SK-N-SH (cell line): ENCODE measurements around the gene PIAS4. TPM values are rescaled to one million over a fixed set of nuclear protein-coding genes. Genes with fewer than 3 reads are reported as not detected.
A peak's percentile ranks its signal among the peaks of the same experiment; 100 is the strongest.

Source experiments
- CTCF ChIA-PET: fragments of 300-600, 350-600 bp; formaldehyde crosslinking; extraction: SDS; loops from one replicate; lab custom pipeline; 2021; lab: Yijun Ruan, JAX
- POLR2A ChIA-PET: fragments of 350-600 bp; sonication (Branson Sonifier 250); formaldehyde crosslinking; extraction: SDS; loops from one replicate; lab custom pipeline; 2020; ENCODE audit warnings: antibody characterized with exemption, inconsistent platforms; lab: Yijun Ruan, JAX
- DNase-seq: peaks from one replicate; pipeline ENCODE4 v3.0.0; 2012
- H2AFZ ChIP-seq: fragments of 200-600 bp; sonication (generic); 2 replicates; pipeline ENCODE4 v1.8.1; 2016; ENCODE audit warnings: antibody characterized with exemption, mild to moderate bottlenecking, low read depth
- H3F3A ChIP-seq: fragments of 200-600 bp; sonication (generic); replicated peaks from 2 replicates; pipeline ENCODE3; 2016; ENCODE audit warnings: antibody characterized with exemption, mild to moderate bottlenecking; ENCODE audit not compliant: insufficient read depth
- H3K27ac ChIP-seq, 2 experiments: fragments of 200-500 bp in 1 of 2; fragments of 200-600 bp in 1 of 2; sonication (Bioruptor generic) in 1 of 2; sonication (generic), shearing (Covaris generic) in 1 of 2; 2 replicates each; pipeline versions ENCODE4 v1.5.1 to v1.6.1; 2014 to 2016; ENCODE audit warnings: low read depth in 2 of 2, inconsistent platforms in 1 of 2, low read length in 1 of 2, mild to moderate bottlenecking in 1 of 2, mixed read lengths in 1 of 2
- H3K27me3 ChIP-seq: fragments of 200-600 bp; sonication (generic), shearing (Covaris generic); 2 replicates; pipeline ENCODE4 v1.6.1; 2016; ENCODE audit warnings: mixed run types; ENCODE audit not compliant: insufficient read depth
- H3K36me3 ChIP-seq, 2 experiments: fragments of 200-500 bp in 1 of 2; fragments of 200-600 bp in 1 of 2; sonication (Bioruptor generic) in 1 of 2; sonication (generic) in 1 of 2; replicated peaks in 1 of 2; 2 replicates each; pipeline versions ENCODE3 to v1.5.1; 2014 to 2016; ENCODE audit warnings: low read length in 1 of 2, mild to moderate bottlenecking in 1 of 2; ENCODE audit not compliant: insufficient read depth in 2 of 2, control insufficient read depth in 1 of 2
- H3K4me1 ChIP-seq, 2 experiments: fragments of 200-500 bp in 1 of 2; fragments of 200-600 bp in 1 of 2; sonication (Bioruptor generic) in 1 of 2; sonication (generic), shearing (Covaris generic) in 1 of 2; 2 replicates each; pipeline versions ENCODE4 v1.5.1 to v1.6.1; 2014 to 2016; ENCODE audit warnings: low read depth in 1 of 2, low read length in 1 of 2, mixed run types in 1 of 2; ENCODE audit not compliant: insufficient read depth in 2 of 2, control insufficient read depth in 1 of 2
- H3K4me2 ChIP-seq: fragments of 200-600 bp; sonication (generic), shearing (Covaris generic); 2 replicates; pipeline ENCODE4 v1.6.1; 2017; ENCODE audit warnings: mixed run types
- H3K4me3 ChIP-seq, 2 experiments: fragments of 200-500 bp in 1 of 2; fragments of 200-600 bp in 1 of 2; sonication (Bioruptor generic) in 1 of 2; sonication (generic), shearing (Covaris generic) in 1 of 2; 2 replicates each; pipeline versions ENCODE4 v1.5.1 to v1.8.1; 2014 to 2016; ENCODE audit warnings: low read depth in 2 of 2, inconsistent platforms in 1 of 2, low read length in 1 of 2, mild to moderate bottlenecking in 1 of 2, mixed read lengths in 1 of 2, moderate library complexity in 1 of 2
- H3K79me2 ChIP-seq: fragments of 200-600 bp; sonication (generic); 2 replicates; pipeline ENCODE4 v1.8.1; 2017; ENCODE audit warnings: mild to moderate bottlenecking; ENCODE audit not compliant: insufficient read depth
- H3K9ac ChIP-seq: fragments of 200-600 bp; sonication (generic); 2 replicates; pipeline ENCODE4 v1.6.1; 2017; ENCODE audit warnings: mixed run types
- H3K9me2 ChIP-seq: fragments of 200-600 bp; sonication (generic); 2 replicates; pipeline ENCODE4 v1.6.1; 2017; ENCODE audit warnings: mixed run types
- H3K9me3 ChIP-seq: fragments of 200-600 bp; sonication (generic); 2 replicates; pipeline ENCODE4 v1.6.1; 2017; ENCODE audit warnings: mixed run types, mild to moderate bottlenecking, moderate library complexity
- H4K20me1 ChIP-seq: fragments of 200-600 bp; sonication (generic); 2 replicates; pipeline ENCODE4 v1.6.1; 2017; ENCODE audit warnings: mild to moderate bottlenecking, mixed run types; ENCODE audit not compliant: insufficient read depth
- CHD2 ChIP-seq: fragments of 150-350 bp; IDR thresholded peaks from 2 replicates; pipeline ENCODE4 v1.6.1; 2018; ENCODE audit warnings: low read length; ENCODE audit not compliant: partially characterized antibody
- CTCF ChIP-seq: fragments of 200-600 bp; sonication (generic); IDR thresholded peaks from 2 replicates; pipeline ENCODE4 v1.6.1; 2017; ENCODE audit warnings: antibody characterized with exemption, mild to moderate bottlenecking, moderate library complexity
- FOSL2 ChIP-seq: IDR thresholded peaks from 2 replicates; pipeline ENCODE4 v1.4.0; 2012; ENCODE audit warnings: low read depth, mild to moderate bottlenecking, moderate library complexity, borderline replicate concordance
- FOXJ3 ChIP-seq: sonication (generic); formaldehyde crosslinking; IDR thresholded peaks from 2 replicates; pipeline ENCODE4 v1.5.1; 2020; ENCODE audit warnings: mild to moderate bottlenecking, missing genetic modification reagents
- FOXM1 ChIP-seq: IDR thresholded peaks from 2 replicates; pipeline ENCODE4 v1.4.0; 2012; ENCODE audit warnings: low read depth, mild to moderate bottlenecking
- GABPA ChIP-seq: IDR thresholded peaks from 2 replicates; pipeline ENCODE4 v1.4.0; 2012; ENCODE audit warnings: low read depth, mild to moderate bottlenecking
- GATA2 ChIP-seq: sonication (generic); formaldehyde crosslinking; IDR thresholded peaks from 2 replicates; pipeline ENCODE4 v1.5.0; 2020; ENCODE audit warnings: mild to moderate bottlenecking, missing genetic modification reagents
- IRF3 ChIP-seq: fragments of 150-350 bp; IDR thresholded peaks from 2 replicates; pipeline ENCODE4 v1.6.1; 2016; ENCODE audit warnings: mild to moderate bottlenecking, low read depth, low read length
- MEF2A ChIP-seq: IDR thresholded peaks from 2 replicates; pipeline ENCODE4 v1.4.0; 2012; ENCODE audit warnings: low read depth, borderline replicate concordance
- REST ChIP-seq: IDR thresholded peaks from 2 replicates; pipeline ENCODE4 v1.6.1; 2012; ENCODE audit warnings: mild to moderate bottlenecking, low read depth, low read length, moderate library complexity
- RXRA ChIP-seq: IDR thresholded peaks from 2 replicates; pipeline ENCODE4 v1.4.0; 2012; ENCODE audit warnings: low read depth, mild to moderate bottlenecking, borderline replicate concordance
- SMC3 ChIP-seq: IDR thresholded peaks from 2 replicates; pipeline ENCODE4 v1.6.1; 2012; ENCODE audit warnings: low read depth, low read length, improper control_type of control experiment
- TAF1 ChIP-seq: IDR thresholded peaks from 2 replicates; pipeline ENCODE4 v1.6.1; 2012; ENCODE audit warnings: low read depth, mild to moderate bottlenecking, low read length, moderate library complexity, borderline replicate concordance
- USF1 ChIP-seq: IDR thresholded peaks from 2 replicates; pipeline ENCODE4 v1.4.0; 2012; ENCODE audit warnings: low read depth, borderline replicate concordance
- WGBS: methylation state at CpG from one replicate; pipeline ENCODE4 v1.1.6; 2017; ENCODE audit warnings: low lambda C conversion rate; 5-methylcytosine and 5-hydroxymethylcytosine counted together
- polyA plus RNA-seq, 3 experiments: library from polyadenylated mRNA; depleted of rRNA; stranded (reverse); fragments of >200 nt; gene quantifications; 2 replicates each; pipeline ENCODE4 v1.2.3, GENCODE V29; 2012

Gene PIAS4
- polyA plus RNA-seq, 1 of the 3 experiments (the other 2 are of a cell fraction), result 14.1 TPM

GRCh38 chr19:3984908-3985642, 22.5 kb upstream of the PIAS4 start, which contains the start of gene EEF2 (continued):
- TF ChIP-seq REST, result peak; percentile 83
- TF ChIP-seq CHD2, result peak; percentile 58
- TF ChIP-seq USF1, result peak; percentile 96
- no peak for TF ChIP-seq RXRA
- no peak for TF ChIP-seq IRF3
- TF ChIP-seq FOXJ3 (CRISPR knock-in tag), result no peak
- no peak for TF ChIP-seq FOSL2
- TF ChIP-seq FOXM1, result no peak
- no peak for TF ChIP-seq GATA2 (CRISPR knock-in tag)

GRCh38 chr19:3985643-3986259, 21.8 kb upstream of the PIAS4 start:
- Histone ChIP-seq H4K20me1 (peaks cover 44% of the 10 kb centered on the region), H3K27ac (peak overlapping the region; percentile 63 to 82), H3K9me2 (no peaks in the 10 kb centered on the region), H3F3A (peaks cover 43% of the 10 kb centered on the region), H3K79me2 (peaks cover 45% of the 10 kb centered on the region), H3K36me3 (peaks cover 37 to 39% of the 10 kb centered on the region in 2 experiments), H3K4me1 (peaks cover 15 to 37% of the 10 kb centered on the region in 2 experiments), H2AFZ (peak overlapping the region; percentile 90), H3K9me3 (no peaks in the 10 kb centered on the region), H3K27me3 (no peaks in the 10 kb centered on the region), H3K4me3 (peak overlapping the region; percentile 91 to 99), H3K4me2 (peak overlapping the region; percentile 89), H3K9ac (peak overlapping the region; percentile 91)
- DNase-seq, result no peak
- WGBS, result 2% methylated on average over 13 of the region's 19 CpGs
- POLR2A ChIA-PET, result interaction anchor here (0.7 to 6.8 kb wide), 20 partner anchors 8 to 471 kb away, joined by 3 to 60 read pairs (median 4); partner anchors contain the start of genes ATCAY, CREB3L3, DAPK3 and MRPL54
- CTCF ChIA-PET, result interaction anchor here (0.6 to 1.6 kb wide), 20 partner anchors 9 to 506 kb away, joined by 3 to 13 read pairs (median 4); partner anchors contain the start of genes DAPK3 and PIAS4
- TF ChIP-seq MEF2A (no peak), GABPA (no peak; the same call in 1 of the 2 replicates), GATA2 (CRISPR knock-in tag) (no peak), SMC3 (no peak), CHD2 (no peak), IRF3 (no peak), TAF1 (no peak), CTCF (no peak), REST (no peak)
